Epithelial cell of proximal tubule (primary cell): ENCODE results near the gene TEX50. TPM values are rescaled to one million over a fixed set of nuclear protein-coding genes. Genes with fewer than 3 reads are reported as not detected.
"Not testable (repeated sequence)": the region's sequence is repeated elsewhere in the genome, so short reads cannot be mapped to it uniquely, and the experiment has no call there.

Experiments
- DNase-seq: peaks from one replicate; pipeline ENCODE4 v3.0.0-alpha.2; 2011; ENCODE audit warnings: low read depth
- H3K4me3 ChIP-seq: 2 replicates; pipeline ENCODE4 v1.5.1; 2011; ENCODE audit warnings: low read depth, mild to moderate bottlenecking, low read length
- total RNA-seq: library from RNA; depleted of rRNA; stranded (reverse); fragments of >200 nt; gene quantifications from 2 replicates; pipeline ENCODE4 v1.2.3, GENCODE V29; 2015
- TF ChIP-seq, protein P1 (sequence below): conservative IDR thresholded peaks from 2 replicates; pipeline ENCODE4 v1.5.1; 2012; ENCODE audit warnings: low read depth, mild to moderate bottlenecking, low read length

TEX50 gene
- total RNA-seq, 1 donor from 2014 or later: not detected

- H3K4me3 ChIP-seq: no peak overlapping the region
- no peak for DNase-seq
- TF ChIP-seq, protein P1, sequence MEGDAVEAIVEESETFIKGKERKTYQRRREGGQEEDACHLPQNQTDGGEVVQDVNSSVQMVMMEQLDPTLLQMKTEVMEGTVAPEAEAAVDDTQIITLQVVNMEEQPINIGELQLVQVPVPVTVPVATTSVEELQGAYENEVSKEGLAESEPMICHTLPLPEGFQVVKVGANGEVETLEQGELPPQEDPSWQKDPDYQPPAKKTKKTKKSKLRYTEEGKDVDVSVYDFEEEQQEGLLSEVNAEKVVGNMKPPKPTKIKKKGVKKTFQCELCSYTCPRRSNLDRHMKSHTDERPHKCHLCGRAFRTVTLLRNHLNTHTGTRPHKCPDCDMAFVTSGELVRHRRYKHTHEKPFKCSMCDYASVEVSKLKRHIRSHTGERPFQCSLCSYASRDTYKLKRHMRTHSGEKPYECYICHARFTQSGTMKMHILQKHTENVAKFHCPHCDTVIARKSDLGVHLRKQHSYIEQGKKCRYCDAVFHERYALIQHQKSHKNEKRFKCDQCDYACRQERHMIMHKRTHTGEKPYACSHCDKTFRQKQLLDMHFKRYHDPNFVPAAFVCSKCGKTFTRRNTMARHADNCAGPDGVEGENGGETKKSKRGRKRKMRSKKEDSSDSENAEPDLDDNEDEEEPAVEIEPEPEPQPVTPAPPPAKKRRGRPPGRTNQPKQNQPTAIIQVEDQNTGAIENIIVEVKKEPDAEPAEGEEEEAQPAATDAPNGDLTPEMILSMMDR: no peak
These were observed 31.5 kb downstream of the TEX50 start for GRCh38 chr1:173666646-173667045.

- DNase-seq: no peak
- peak within 1 kb of the TSS; percentile 63 for H3K4me3 ChIP-seq
- TF ChIP-seq, protein P1: peak; percentile 10
These were observed 34.4 kb downstream of the TEX50 start, which contains the start of gene ANKRD45 for GRCh38 chr1:173669491-173669941. Gene ANKRD45, minus strand, starts transcription at chr1:173669851. Its CDS starts 10,433 bp downstream, at chr1:173659418.

DNA sequence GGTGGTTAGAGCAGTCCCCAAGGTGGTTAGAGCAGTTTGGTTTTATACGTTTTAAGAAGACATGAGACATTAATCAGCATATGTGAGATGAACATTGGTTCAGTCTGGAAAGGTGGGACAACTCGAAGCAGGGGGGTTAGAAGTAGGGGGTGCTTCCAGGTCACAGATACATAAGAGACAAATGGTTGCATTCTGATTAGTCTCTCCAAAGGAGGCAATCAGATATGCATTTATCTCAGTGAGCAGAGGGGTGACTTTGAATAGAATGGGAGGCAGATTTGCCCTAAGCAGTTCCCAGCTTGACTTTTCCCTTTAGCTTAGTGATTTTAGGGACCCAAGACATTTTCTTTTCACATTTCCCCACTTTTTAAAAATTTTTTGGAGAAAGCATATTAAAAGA lies 39.4 kb downstream of the TEX50 start:
- not testable (repeated sequence) for DNase-seq, H3K4me3 ChIP-seq

- not testable (repeated sequence) for H3K4me3 ChIP-seq, DNase-seq
These were observed 45.0 kb downstream of the TEX50 start for GRCh38 chr1:173680152-173680551.

GRCh38 chr1:173682184-173682583 lies 47.0 kb downstream of the TEX50 start:
- TF ChIP-seq, protein P1: no peak
- H3K4me3 ChIP-seq: no peak overlapping the region
- DNase-seq: no peak

DNA sequence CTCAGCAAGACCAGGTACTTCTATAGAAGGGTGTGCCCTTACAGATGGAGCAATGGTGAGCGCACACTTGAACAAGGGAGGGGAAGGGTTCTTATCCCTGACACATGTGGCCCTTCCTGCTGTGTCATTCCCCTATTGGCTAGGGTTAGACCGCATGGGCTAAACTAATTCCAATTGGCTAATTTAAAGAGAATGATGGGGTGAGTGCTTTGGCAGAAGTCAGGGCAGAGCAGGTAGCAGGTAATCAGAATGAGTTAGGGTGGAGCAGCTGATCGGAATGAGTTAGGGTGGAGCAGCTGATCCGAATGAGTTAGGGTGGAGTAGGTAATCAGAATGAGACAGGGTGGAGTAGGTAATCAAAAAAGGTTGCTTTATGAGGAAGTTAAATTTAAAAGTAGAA lies 48.7 kb downstream of the TEX50 start:
- not testable (repeated sequence) for H3K4me3 ChIP-seq, DNase-seq

GRCh38 chr1:173685121-173685520 lies 50.0 kb downstream of the TEX50 start:
- H3K4me3 ChIP-seq, DNase-seq: not testable (repeated sequence)

Other genes starting within 250 kb of the TEX50 start
- 237 and 262 TPM in 2 replicates for gene PRDX6, start 158.0 kb upstream of the TEX50 start, total RNA-seq
- not detected in 2 replicates for gene SLC9C2, start 32.3 kb upstream of the TEX50 start, total RNA-seq
- 0.35 TPM in 1 of 2 replicates, not detected in the other for gene ANKRD45, start 34.5 kb downstream of the TEX50 start, total RNA-seq
- 6.7 and 8.2 TPM in 2 replicates for gene KLHL20, start 79.6 kb downstream of the TEX50 start, total RNA-seq
- gene DARS2, start 189.3 kb downstream of the TEX50 start, total RNA-seq: 36.3 and 39.6 TPM in 2 replicates
- 11.8 and 17.7 TPM in 2 replicates for gene CENPL, start 189.5 kb downstream of the TEX50 start, total RNA-seq
- 319 and 645 TPM in 2 replicates for gene GAS5, start 232.7 kb downstream of the TEX50 start, total RNA-seq
- gene ZBTB37, start 233.0 kb downstream of the TEX50 start, total RNA-seq: 2.2 and 3.0 TPM in 2 replicates